22Rv1 (cell line): ENCODE measurements around the gene OR5B17.

Experiments used
- CTCF ChIP-seq: fragments of 450-650 bp; IDR thresholded peaks from 2 replicates; pipeline ENCODE4 v1.5.1; 2017; ENCODE audit warnings: mild to moderate bottlenecking
- ZFX ChIP-seq: fragments of 450-650 bp; IDR thresholded peaks from 2 replicates; pipeline ENCODE4 v1.6.1; 2017; ENCODE audit warnings: antibody characterized with exemption, borderline replicate concordance

- TF ChIP-seq CTCF (no peak), ZFX (no peak)
Measured at GRCh38 chr11:58395581-58395980, 36.7 kb upstream of the OR5B17 start.
